CD4-positive, alpha-beta T cell treated with Interleukin-6 for 4 hours (primary cell): ENCODE measurements around the gene LYRM4.

Source experiments
- DNase-seq: peaks from one replicate; pipeline ENCODE4 v3.0.0-alpha.2; 2020; ENCODE audit warnings: mixed read lengths

Gene LYRM4

DNA sequence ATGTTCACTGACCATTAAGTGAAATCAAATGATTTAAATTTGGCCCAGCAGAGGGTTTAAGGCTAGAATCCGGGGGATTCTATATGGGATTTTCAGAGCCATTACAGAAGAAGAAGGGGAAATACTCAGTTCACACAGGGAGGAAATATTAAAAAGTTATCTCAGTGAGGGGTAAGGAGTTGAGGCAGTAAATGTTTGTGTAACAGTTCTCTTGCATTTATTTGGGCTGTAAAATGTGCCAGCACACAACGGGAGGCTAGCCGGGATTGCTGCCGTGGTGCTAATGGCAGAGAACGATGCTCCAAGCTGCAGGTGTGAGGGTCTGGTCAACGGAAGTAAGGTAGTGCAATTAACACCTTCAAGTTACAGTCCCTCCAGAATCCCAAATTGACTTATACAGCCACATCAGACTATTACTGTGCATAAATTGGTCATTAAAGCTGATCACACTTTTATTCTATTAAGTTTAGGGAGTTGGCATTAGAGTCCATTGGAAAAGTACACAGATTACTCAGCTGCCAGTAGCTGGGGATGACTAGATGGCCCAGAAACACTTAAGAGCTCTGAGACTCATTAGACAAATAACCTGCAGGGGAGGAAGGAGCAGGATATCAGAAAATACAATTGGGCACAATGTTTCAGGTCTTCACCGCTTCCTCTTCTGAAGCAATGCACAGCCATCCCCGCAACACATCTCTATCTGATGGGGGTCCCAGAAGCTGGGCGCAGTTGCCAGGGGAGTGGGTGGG, 144.3 kb downstream of the LYRM4 start:
- no peak for DNase-seq

DNA sequence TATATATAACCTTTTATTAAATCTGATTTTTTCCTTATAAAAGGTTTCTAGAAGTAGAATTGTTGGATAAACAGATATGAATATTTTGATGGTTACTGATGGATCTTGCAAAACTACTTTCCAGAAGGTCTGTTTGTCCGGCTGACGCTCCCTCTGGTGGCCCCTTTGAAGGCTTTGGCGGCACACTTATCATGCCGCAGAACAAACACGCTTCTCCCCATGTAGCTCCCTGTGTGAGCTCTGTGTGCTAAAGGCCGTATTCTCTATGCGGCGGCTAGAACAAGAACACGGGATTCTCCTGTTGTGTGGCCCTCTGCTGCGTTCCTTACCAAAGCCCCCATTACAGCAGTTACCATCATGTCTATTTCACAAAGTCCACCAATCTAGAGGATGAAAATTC, 145.6 kb downstream of the LYRM4 start:
- DNase-seq = no peak

GRCh38 chr6:5113096-5113495, 147.7 kb downstream of the LYRM4 start:
- DNase-seq = no peak

GRCh38 chr6:5112066-5112799, 148.5 kb downstream of the LYRM4 start:
- DNase-seq = no peak

GRCh38 chr6:5111626-5112025, 149.1 kb downstream of the LYRM4 start:
- DNase-seq = no peak

- no peak for DNase-seq
These were observed 150.5 kb downstream of the LYRM4 start for GRCh38 chr6:5110246-5110645.

DNA sequence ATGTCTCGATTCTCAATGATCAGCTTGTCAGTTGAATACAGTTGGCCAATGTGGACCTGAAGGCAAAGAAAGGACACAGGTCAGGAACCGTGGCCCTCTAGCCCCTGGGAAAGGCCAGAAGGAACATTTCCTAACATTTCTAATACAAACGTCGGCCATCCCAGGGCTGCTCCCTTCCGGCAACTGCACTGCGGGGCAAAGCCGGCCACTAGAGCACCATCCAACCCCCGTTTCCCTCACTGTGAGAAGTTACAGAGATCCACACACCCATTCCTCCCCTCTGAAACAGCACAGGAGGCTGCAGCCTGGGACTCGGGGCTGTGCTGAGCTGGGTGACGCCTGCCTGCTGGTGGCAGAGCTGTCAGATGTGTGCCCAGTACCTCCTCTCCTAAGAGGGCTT, 151.3 kb downstream of the LYRM4 start:
- no peak for DNase-seq

DNA sequence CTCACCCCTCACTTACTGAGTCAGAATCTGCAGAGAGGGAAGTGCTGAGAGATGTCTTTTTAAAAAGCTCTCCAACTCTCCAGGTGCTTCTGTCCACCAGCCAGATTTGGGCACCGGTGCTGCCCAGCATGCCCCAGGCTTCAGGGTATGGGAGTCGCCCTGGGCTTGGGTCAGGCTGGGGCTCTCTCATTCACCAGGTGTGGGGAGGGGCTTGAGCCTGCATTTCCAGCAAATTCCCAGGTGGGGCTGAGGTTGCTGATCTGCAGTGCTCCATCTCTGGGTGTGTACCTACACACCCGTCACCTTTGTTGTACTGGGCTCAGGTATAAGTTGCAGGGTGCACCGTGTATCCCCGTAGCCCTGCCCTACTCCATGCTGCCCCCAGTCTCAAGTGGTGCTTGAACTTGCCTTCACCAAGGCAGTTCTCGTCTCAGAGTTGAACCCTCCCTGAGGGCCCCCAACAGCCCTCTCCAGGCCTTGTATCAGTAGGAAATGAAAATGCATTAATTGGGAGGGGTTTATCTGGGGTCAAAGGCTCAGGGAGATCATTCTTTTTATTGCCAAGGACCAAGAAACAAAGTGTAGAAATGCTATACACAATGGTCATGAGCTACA, 152.1 kb downstream of the LYRM4 start:
- DNase-seq = no peak

DNA sequence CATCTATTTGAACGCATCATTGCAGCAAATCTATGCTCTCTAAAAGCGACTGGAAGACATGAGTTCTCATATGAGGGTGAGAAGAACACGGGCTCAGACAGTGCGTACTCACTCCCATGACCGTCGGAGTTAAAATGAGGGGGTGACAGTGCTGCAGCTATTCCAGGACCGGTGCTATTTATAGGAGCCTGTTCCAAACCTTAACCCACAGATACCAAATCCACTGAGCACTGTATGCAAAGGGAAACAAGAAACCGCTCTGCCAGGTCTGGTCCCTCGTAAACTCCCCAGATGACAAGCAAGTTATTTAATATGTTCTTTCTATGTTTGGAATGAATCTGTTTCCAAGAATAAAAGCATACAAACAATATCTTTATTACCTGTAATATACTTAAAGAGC, 152.7 kb downstream of the LYRM4 start:
- no peak for DNase-seq

DNA sequence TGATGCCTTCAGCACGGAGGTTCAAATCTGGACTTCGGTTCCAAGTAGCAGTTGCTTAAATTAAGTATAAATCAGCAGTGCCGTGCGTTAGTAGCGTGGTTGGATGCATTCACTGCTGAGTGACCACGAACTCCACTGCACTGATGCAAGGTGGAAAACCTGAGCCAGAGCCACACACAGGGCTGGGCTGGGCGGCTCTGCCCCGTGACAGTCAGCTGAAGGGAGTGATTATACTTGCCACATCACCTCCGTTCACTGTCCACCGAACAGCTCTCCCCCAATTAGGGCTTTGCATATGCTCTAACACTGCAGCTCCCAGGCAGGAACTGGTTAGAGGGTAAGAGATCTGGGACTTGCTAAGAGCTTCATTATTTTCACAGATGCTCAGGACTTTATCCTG, 153.4 kb downstream of the LYRM4 start:
- no peak for DNase-seq

DNA sequence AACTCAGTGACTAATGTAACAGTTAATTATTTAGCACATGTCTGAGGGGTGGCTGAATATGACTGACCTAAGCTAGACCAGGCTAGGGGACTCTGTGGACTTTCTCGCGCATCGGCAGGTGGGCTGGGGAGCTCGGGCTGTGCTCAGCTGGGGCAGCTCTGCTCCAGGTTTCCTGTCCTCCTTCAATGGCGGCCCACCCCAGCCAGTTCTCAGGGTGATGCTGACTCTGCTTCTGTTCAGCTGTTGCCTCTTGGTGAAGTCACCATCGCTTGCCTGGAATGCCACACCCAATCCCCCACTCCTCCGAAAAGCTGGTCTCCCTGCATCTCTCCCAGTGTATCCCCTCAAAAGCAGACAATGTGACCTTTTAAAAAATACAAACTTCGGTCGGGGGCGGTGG, 155.6 kb downstream of the LYRM4 start:
- no peak for DNase-seq

GRCh38 chr6:5104667-5105066, 156.1 kb downstream of the LYRM4 start:
- no peak for DNase-seq

DNA sequence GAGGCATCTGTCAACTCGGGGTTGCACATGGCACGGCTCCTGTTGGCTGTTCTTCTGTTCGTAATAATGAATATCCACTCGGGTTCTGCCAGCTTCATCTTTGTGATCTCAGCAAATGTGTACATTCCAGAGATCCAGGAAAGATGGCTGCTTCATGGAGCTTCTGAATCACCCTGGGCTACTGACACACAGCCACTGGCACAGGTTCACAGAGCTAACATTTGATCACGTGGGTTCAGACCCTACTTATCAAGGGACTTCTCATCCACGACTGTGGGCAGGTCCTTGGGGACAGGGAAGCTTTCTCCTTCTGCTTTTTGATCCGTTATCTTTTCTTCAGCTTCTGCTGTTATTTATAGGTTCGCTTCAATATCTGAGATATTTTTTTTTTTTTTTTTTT, 157.5 kb downstream of the LYRM4 start:
- DNase-seq = no peak

GRCh38 chr6:5102267-5102970, 158.3 kb downstream of the LYRM4 start:
- DNase-seq = no peak

- no peak for DNase-seq
These were observed 159.9 kb downstream of the LYRM4 start for GRCh38 chr6:5100806-5101205.

GRCh38 chr6:5099537-5099936, 161.2 kb downstream of the LYRM4 start:
- DNase-seq = no peak

- no peak for DNase-seq
These were observed 162.1 kb downstream of the LYRM4 start for GRCh38 chr6:5098501-5099270.

- no peak for DNase-seq
These were observed 164.3 kb downstream of the LYRM4 start for GRCh38 chr6:5096482-5096881.

DNA sequence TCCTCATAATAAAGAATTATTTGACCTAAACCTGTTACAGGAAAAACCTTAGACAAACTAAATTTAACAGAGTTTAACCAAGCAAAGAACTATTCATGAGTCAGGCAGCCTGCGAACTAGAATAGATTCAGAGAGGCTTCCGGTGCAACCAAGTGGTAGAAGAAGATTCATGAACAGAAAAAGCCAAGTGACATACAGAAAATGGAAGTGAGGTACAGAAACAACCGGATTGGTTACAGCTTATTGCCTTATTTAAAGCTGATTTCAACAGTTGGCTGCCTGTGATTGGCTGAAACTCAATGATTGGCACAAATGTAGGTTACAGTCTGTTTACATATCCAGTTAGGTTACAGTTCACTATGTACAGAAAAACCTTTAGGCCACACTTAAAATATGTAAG, 165.5 kb downstream of the LYRM4 start:
- no peak for DNase-seq

- DNase-seq = no peak
These were observed 166.4 kb downstream of the LYRM4 start for GRCh38 chr6:5094327-5094726.

DNA sequence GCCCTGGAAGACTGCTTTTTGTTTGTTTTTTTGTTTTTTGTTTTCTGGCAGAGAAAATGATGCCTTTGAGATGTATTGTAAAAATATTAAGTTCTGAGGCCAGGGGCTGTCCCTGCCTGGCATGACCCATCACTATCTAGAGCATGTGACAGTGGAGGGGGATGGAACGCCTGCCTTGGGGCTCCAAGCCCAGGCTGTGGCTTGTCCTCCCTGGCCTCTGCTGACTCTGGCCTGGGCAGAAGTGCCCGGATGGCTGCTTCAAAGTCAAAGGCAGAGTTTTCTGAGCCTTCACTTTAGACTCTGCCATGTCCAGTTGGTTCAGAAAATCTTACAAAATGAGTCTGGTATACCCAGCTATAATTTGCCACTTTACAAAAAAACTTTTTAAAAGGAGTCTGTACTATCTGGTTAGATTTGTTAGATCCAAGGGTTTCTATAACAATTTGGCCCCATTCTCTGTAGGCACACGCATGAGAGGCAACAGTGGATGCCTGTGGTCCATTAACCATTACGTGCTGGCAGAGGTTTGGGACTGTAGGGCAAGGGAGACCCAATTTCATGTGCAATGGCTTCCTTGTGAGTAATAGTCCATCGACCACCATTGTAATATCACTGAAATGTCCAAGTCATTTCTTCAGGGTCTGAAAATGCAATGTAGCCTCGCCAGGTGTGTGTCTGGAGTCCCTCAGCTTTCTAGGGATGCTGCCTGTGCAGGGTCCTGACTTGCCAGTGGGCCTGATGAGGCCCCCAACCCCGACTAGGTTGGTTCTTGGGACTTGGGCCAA, 167.3 kb downstream of the LYRM4 start:
- no peak for DNase-seq
